IMR-90 (cell line): ENCODE data around the gene ZNF584. TPM values are rescaled to one million over a fixed set of nuclear protein-coding genes. Genes with fewer than 3 reads are reported as not detected.
A peak's percentile ranks its signal among the peaks of the same experiment; 100 is the strongest.

Source experiments
- ATAC-seq: fragments of 200-7000 bp; cut with Tn5 transposase; 2 replicates; pipeline ENCODE4 v1.9.1; 2020; ENCODE audit warnings: low read depth, mild to moderate bottlenecking, moderate library complexity
- BruUV-seq: library from RNA; stranded (reverse); fragments of 400-500 nt; replicated peaks from 2 replicates; lab custom pipeline; 2021; lab: Mats Ljungman, UMichigan
- CTCF ChIA-PET: fragments of 300-600 bp; formaldehyde crosslinking; extraction: SDS; loops from one replicate; lab custom pipeline; 2021; ENCODE audit warnings: antibody characterized with exemption; lab: Yijun Ruan, JAX
- POLR2A ChIA-PET: fragments of 300-600 bp; sonication (Branson Sonifier 250); formaldehyde crosslinking; loops from one replicate; lab custom pipeline; 2022; ENCODE audit warnings: antibody characterized with exemption; ENCODE audit not compliant: unreplicated experiment; lab: Charles Lee
- DNase-seq: peaks from one replicate; pipeline ENCODE4 v3.0.0; 2013
- H2AFZ ChIP-seq: replicated peaks from 2 replicates; pipeline ENCODE3; 2013; ENCODE audit warnings: low read length, mild to moderate bottlenecking; ENCODE audit not compliant: poor library complexity
- H2AK5ac ChIP-seq: 2 replicates; pipeline ENCODE4 v1.6.1; 2013; ENCODE audit warnings: low read depth, low read length, inconsistent platforms
- H2AK9ac ChIP-seq: replicated peaks from 2 replicates; pipeline ENCODE3; 2013; ENCODE audit warnings: mild to moderate bottlenecking, low read depth, low read length, moderate library complexity; ENCODE audit not compliant: poor library complexity
- H2BK120ac ChIP-seq: 2 replicates; pipeline ENCODE4 v1.6.1; 2013; ENCODE audit warnings: low read depth, low read length, inconsistent platforms
- H2BK15ac ChIP-seq: 3 replicates; pipeline ENCODE4 v1.6.1; 2013; ENCODE audit warnings: low read depth, low read length, inconsistent platforms
- H2BK20ac ChIP-seq: 2 replicates; pipeline ENCODE4 v1.6.1; 2013; ENCODE audit warnings: low read depth, mild to moderate bottlenecking, inconsistent platforms, low read length, moderate library complexity
- H2BK5ac ChIP-seq: 2 replicates; pipeline ENCODE4 v1.6.1; 2013; ENCODE audit warnings: mild to moderate bottlenecking, low read depth, low read length, inconsistent platforms; ENCODE audit not compliant: poor library complexity, severe bottlenecking
- H3K14ac ChIP-seq: replicated peaks from 2 replicates; pipeline ENCODE4 v1.6.1; 2013; ENCODE audit warnings: low read depth, low read length, inconsistent platforms
- H3K18ac ChIP-seq: 2 replicates; pipeline ENCODE4 v1.6.1; 2013; ENCODE audit warnings: low read depth, low read length, control low read depth
- H3K23ac ChIP-seq: 2 replicates; pipeline ENCODE4 v1.6.1; 2013; ENCODE audit warnings: low read depth, low read length, inconsistent platforms
- H3K27ac ChIP-seq: 2 replicates; pipeline ENCODE4 v1.5.1; 2013; ENCODE audit warnings: mild to moderate bottlenecking, control low read depth, low read length; ENCODE audit not compliant: insufficient read depth
- H3K27me3 ChIP-seq: 2 replicates; pipeline ENCODE4 v1.6.1; 2013; ENCODE audit warnings: low read length; ENCODE audit not compliant: control insufficient read depth, insufficient read depth
- H3K36me3 ChIP-seq: 2 replicates; pipeline ENCODE4 v1.6.1; 2013; ENCODE audit warnings: low read length, mixed read lengths; ENCODE audit not compliant: control insufficient read depth, insufficient read depth
- H3K4ac ChIP-seq: 2 replicates; pipeline ENCODE4 v1.6.1; 2013; ENCODE audit warnings: low read depth, low read length, inconsistent platforms
- H3K4me1 ChIP-seq: 2 replicates; pipeline ENCODE4 v1.6.1; 2013; ENCODE audit warnings: low read length, mixed read lengths; ENCODE audit not compliant: control insufficient read depth, insufficient read depth
- H3K4me2 ChIP-seq: 2 replicates; pipeline ENCODE4 v1.6.1; 2013; ENCODE audit warnings: low read depth, mild to moderate bottlenecking, control low read depth, low read length, moderate library complexity
- H3K4me3 ChIP-seq: 2 replicates; pipeline ENCODE4 v1.5.1; 2013; ENCODE audit warnings: low read depth, mild to moderate bottlenecking, control low read depth, low read length, moderate library complexity; ENCODE audit not compliant: insufficient read depth
- H3K56ac ChIP-seq: 2 replicates; pipeline ENCODE4 v1.6.1; 2013; ENCODE audit warnings: low read length, inconsistent platforms; ENCODE audit not compliant: insufficient read depth; ENCODE audit errors: extremely low read depth
- H3K79me1 ChIP-seq, 2 experiments: 2 replicates each; pipeline ENCODE4 v1.6.1; 2013; ENCODE audit warnings: low read length in 2 of 2, inconsistent platforms in 1 of 2, low read depth in 1 of 2
- H3K9ac ChIP-seq: 2 replicates; pipeline ENCODE4 v1.6.1; 2013; ENCODE audit warnings: low read depth, low read length, control low read depth
- H3K9me1 ChIP-seq: 2 replicates; pipeline ENCODE4 v1.6.1; 2013; ENCODE audit warnings: low read length, inconsistent platforms; ENCODE audit not compliant: insufficient read depth
- H3K9me3 ChIP-seq: 2 replicates; pipeline ENCODE4 v1.6.1; 2013; ENCODE audit warnings: low read length; ENCODE audit not compliant: control insufficient read depth, insufficient read depth
- H4K20me1 ChIP-seq: 2 replicates; pipeline ENCODE4 v1.6.1; 2013; ENCODE audit warnings: low read length, inconsistent platforms; ENCODE audit not compliant: insufficient read depth
- H4K5ac ChIP-seq: 2 replicates; pipeline ENCODE4 v1.6.1; 2013; ENCODE audit warnings: mild to moderate bottlenecking, low read depth, low read length, control low read depth
- H4K8ac ChIP-seq, 2 experiments: 2 replicates each; pipeline ENCODE4 v1.6.1; 2013; ENCODE audit warnings: low read depth in 2 of 2, low read length in 2 of 2, control low read depth in 1 of 2, inconsistent platforms in 1 of 2
- H4K91ac ChIP-seq: 2 replicates; pipeline ENCODE4 v1.6.1; 2013; ENCODE audit warnings: low read depth, low read length, inconsistent platforms; ENCODE audit not compliant: insufficient read depth
- BHLHE40 ChIP-seq: fragments of 150-350 bp; IDR thresholded peaks from 2 replicates; pipeline ENCODE4 v1.6.1; 2016; ENCODE audit warnings: mild to moderate bottlenecking, low read depth, low read length
- CEBPB ChIP-seq: IDR thresholded peaks from 2 replicates; pipeline ENCODE4 v1.6.1; 2012; ENCODE audit warnings: low read depth, low read length, improper control_type of control experiment
- CHD1 ChIP-seq: IDR thresholded peaks from 2 replicates; pipeline ENCODE4 v1.6.1; 2012; ENCODE audit warnings: low read depth, low read length, improper control_type of control experiment
- FOS ChIP-seq: fragments of 150-350 bp; IDR thresholded peaks from 2 replicates; pipeline ENCODE4 v1.6.1; 2016; ENCODE audit warnings: low read depth, low read length
- MAFK ChIP-seq: IDR thresholded peaks from 2 replicates; pipeline ENCODE4 v1.6.1; 2012; ENCODE audit warnings: low read depth, low read length, improper control_type of control experiment
- MAZ ChIP-seq: IDR thresholded peaks from 2 replicates; pipeline ENCODE4 v1.6.1; 2012; ENCODE audit warnings: low read depth, mild to moderate bottlenecking, low read length, improper control_type of control experiment, moderate library complexity, borderline replicate concordance
- MXI1 ChIP-seq: IDR thresholded peaks from 2 replicates; pipeline ENCODE4 v1.6.1; 2012; ENCODE audit warnings: low read depth, mild to moderate bottlenecking, low read length, moderate library complexity, borderline replicate concordance
- NFE2L2 ChIP-seq: fragments of 150-350 bp; IDR thresholded peaks from 2 replicates; pipeline ENCODE4 v1.6.1; 2016; ENCODE audit warnings: low read depth, mild to moderate bottlenecking, low read length
- POLR2A ChIP-seq: IDR thresholded peaks from 2 replicates; pipeline ENCODE4 v1.6.1; 2012; ENCODE audit warnings: mild to moderate bottlenecking, low read depth, low read length
- RAD21 ChIP-seq: IDR thresholded peaks from 2 replicates; pipeline ENCODE4 v1.6.1; 2012; ENCODE audit warnings: low read length, improper control_type of control experiment
- RCOR1 ChIP-seq: IDR thresholded peaks from 2 replicates; pipeline ENCODE4 v1.6.1; 2012; ENCODE audit warnings: mild to moderate bottlenecking, low read length, improper control_type of control experiment; ENCODE audit not compliant: insufficient replicate concordance
- RFX5 ChIP-seq: IDR thresholded peaks from 2 replicates; pipeline ENCODE4 v1.8.0; 2012; ENCODE audit warnings: low read depth, mild to moderate bottlenecking, low read length, moderate library complexity
- SMC3 ChIP-seq: fragments of 150-350 bp; IDR thresholded peaks from 2 replicates; pipeline ENCODE4 v1.6.1; 2016; ENCODE audit warnings: low read depth, mild to moderate bottlenecking, antibody characterized with exemption, low read length, moderate library complexity
- WGBS, 2 experiments: methylation state at CpG; one replicate each; pipeline versions ENCODE4 v1.1.5 to v1.1.7; 2013; ENCODE audit warnings: missing lambda C conversion rate in 2 of 2; ENCODE audit not compliant: insufficient read length in 1 of 2; ENCODE audit errors: extremely low coverage in 2 of 2; 5-methylcytosine and 5-hydroxymethylcytosine counted together
- dilution Hi-C: fragments of 300-500 bp; cut with HindIII; formaldehyde crosslinking; loops from one replicate; pipeline ENCODE4 v1.14.3; 2018; ENCODE audit warnings: low sequenced_read_pairs; ENCODE audit not compliant: unreplicated experiment
- in situ Hi-C: fragments of 300-500 bp; cut with MboI; formaldehyde crosslinking; loops from 3 replicates; pipeline ENCODE4 v1.14.3; 2019; ENCODE audit warnings: low sequenced_read_pairs, inconsistent platforms, mixed read lengths
- intact Hi-C: fragments of 100-400 bp; cut with micrococcal nuclease; formaldehyde crosslinking; loops from 2 replicates; pipeline ENCODE4 v1.10.0; 2022
- polyA plus RNA-seq, 3 experiments: library from polyadenylated mRNA; depleted of rRNA; stranded (reverse); fragments of >200 nt; gene quantifications; 2 replicates each; pipeline ENCODE4 v1.2.3, GENCODE V29; 2012; ENCODE audit warnings: low replicate concordance in 1 of 3
- total RNA-seq: library from RNA; depleted of rRNA; stranded (reverse); fragments of >200 nt; gene quantifications from 2 replicates; pipeline ENCODE4 v1.2.3, GENCODE V29; 2012
- TF ChIP-seq, protein P1 (sequence below): fragments of 150-350 bp; IDR thresholded peaks from 2 replicates; pipeline ENCODE4 v1.6.1; 2017; ENCODE audit warnings: mild to moderate bottlenecking, antibody characterized with exemption, low read length, low read depth
- TF ChIP-seq, protein P2 (sequence below): conservative IDR thresholded peaks from 2 replicates; pipeline ENCODE4 v1.5.1; 2012; ENCODE audit warnings: mild to moderate bottlenecking, low read depth, low read length, improper control_type of control experiment
- TF ChIP-seq, protein P3 (sequence below): fragments of 150-350 bp; IDR thresholded peaks from 2 replicates; pipeline ENCODE4 v1.6.1; 2016; ENCODE audit warnings: low read depth, mild to moderate bottlenecking, low read length, moderate library complexity, borderline replicate concordance

ZNF584 gene
- total and polyA plus RNA-seq, 2 of the 4 experiments (the other 2 are of a cell fraction) = 11.6 to 15.4 TPM

DNA sequence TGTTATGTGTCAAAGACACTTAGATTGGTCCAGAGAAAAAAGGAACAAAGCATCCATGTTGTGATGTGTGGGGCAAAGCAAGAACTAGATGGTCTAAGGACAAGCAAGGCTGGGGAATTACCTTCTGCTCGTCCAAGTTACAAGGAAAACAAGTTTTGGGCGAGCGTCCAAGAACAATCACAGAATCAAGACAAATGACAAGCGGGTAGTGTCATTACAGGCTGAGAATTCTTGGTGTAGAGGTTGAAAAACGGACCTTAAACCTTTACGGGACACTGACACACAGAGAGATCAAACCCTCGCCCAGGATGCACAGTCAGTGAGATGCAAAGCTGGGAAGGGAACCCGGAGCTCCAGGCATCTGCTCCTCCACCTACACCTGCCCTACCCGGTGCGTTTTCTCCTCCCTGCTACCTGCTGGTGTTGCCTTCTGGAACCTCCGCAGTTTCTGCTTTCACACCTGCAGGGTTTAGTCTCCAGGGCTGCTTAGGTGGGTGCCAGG is 42.5 kb downstream of the ZNF584 start:
- Histone ChIP-seq H3K18ac (no peak overlapping the region), H3K27me3 (0 out of 2 replicates have a peak, but pooled peaks cover 2% of the 10 kb centered on the region), H2BK15ac (no peak overlapping the region), H2BK120ac (no peak overlapping the region), H3K4ac (no peak overlapping the region), H3K36me3 (peaks cover 9% of the 10 kb centered on the region), H3K4me2 (peak overlapping the region; percentile 79), H3K9me3 (peaks cover 1% of the 10 kb centered on the region), H2BK5ac (no peak overlapping the region), H4K8ac (peak overlapping the region in 1 of 2 experiments; percentile 37; a peak in 1 of 4 replicates), H3K14ac (no peak overlapping the region), H4K91ac (no peak overlapping the region), H3K4me3 (peak overlapping the region; percentile 40), H3K9ac (no peak overlapping the region), H3K23ac (peak overlapping the region; percentile 56), H3K4me1 (no peaks in the 10 kb centered on the region), H2AFZ (peak overlapping the region; percentile 99), H2AK9ac (no peak overlapping the region), H3K56ac (no peak overlapping the region), H4K5ac (no peak overlapping the region), H3K79me1 (peaks cover 8 to 13% of the 10 kb centered on the region in 2 experiments; a peak in 2 of 4 replicates), H2AK5ac (0 out of 2 replicates have a peak overlapping the region, but pooled peaks have one; percentile 5), H4K20me1 (no peaks in the 10 kb centered on the region), H3K9me1 (peaks cover 13% of the 10 kb centered on the region), H3K27ac (no peak overlapping the region), H2BK20ac (no peak overlapping the region)
- dilution Hi-C loops (no loop called here), intact Hi-C loops (no loop called here), in situ Hi-C loops (no loop called here)
- DNase-seq (no peak), ATAC-seq (no peak)
- CTCF ChIA-PET = interaction anchor here (1.5 kb wide), 1 partner anchor 69 kb away, joined by 4 read pairs; the partner anchor contains the start of gene ZBTB45
- BruUV-seq = no TSS peak
- WGBS, 2 experiments = 0% methylated on average over 1 of the region's 11 CpGs; no CpG with 5 or more reads in 1 of the 2 experiments
- POLR2A ChIA-PET = no interaction called here
- TF ChIP-seq RAD21 (no peak), CHD1 (no peak), NFE2L2 (no peak), MAFK (no peak), FOS (no peak), RFX5 (no peak), MAZ (no peak), CEBPB (no peak), POLR2A (no peak), RCOR1 (no peak), MXI1 (no peak), SMC3 (no peak), BHLHE40 (no peak)
- TF ChIP-seq, protein P1, sequence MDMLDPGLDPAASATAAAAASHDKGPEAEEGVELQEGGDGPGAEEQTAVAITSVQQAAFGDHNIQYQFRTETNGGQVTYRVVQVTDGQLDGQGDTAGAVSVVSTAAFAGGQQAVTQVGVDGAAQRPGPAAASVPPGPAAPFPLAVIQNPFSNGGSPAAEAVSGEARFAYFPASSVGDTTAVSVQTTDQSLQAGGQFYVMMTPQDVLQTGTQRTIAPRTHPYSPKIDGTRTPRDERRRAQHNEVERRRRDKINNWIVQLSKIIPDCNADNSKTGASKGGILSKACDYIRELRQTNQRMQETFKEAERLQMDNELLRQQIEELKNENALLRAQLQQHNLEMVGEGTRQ = no peak
- TF ChIP-seq, protein P2, sequence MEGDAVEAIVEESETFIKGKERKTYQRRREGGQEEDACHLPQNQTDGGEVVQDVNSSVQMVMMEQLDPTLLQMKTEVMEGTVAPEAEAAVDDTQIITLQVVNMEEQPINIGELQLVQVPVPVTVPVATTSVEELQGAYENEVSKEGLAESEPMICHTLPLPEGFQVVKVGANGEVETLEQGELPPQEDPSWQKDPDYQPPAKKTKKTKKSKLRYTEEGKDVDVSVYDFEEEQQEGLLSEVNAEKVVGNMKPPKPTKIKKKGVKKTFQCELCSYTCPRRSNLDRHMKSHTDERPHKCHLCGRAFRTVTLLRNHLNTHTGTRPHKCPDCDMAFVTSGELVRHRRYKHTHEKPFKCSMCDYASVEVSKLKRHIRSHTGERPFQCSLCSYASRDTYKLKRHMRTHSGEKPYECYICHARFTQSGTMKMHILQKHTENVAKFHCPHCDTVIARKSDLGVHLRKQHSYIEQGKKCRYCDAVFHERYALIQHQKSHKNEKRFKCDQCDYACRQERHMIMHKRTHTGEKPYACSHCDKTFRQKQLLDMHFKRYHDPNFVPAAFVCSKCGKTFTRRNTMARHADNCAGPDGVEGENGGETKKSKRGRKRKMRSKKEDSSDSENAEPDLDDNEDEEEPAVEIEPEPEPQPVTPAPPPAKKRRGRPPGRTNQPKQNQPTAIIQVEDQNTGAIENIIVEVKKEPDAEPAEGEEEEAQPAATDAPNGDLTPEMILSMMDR = no peak
- TF ChIP-seq, protein P3, sequence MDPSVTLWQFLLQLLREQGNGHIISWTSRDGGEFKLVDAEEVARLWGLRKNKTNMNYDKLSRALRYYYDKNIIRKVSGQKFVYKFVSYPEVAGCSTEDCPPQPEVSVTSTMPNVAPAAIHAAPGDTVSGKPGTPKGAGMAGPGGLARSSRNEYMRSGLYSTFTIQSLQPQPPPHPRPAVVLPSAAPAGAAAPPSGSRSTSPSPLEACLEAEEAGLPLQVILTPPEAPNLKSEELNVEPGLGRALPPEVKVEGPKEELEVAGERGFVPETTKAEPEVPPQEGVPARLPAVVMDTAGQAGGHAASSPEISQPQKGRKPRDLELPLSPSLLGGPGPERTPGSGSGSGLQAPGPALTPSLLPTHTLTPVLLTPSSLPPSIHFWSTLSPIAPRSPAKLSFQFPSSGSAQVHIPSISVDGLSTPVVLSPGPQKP = no peak
